Loucy (cell line): ENCODE data around the gene TRAF6.

Source experiments
- H2AFZ ChIP-seq: fragments of 200-600 bp; sonication (generic); 2 replicates; pipeline ENCODE4 v1.6.0; 2016; ENCODE audit warnings: antibody characterized with exemption, mild to moderate bottlenecking, low read length, moderate library complexity
- H3F3A ChIP-seq: fragments of 200-600 bp; 2 replicates; pipeline ENCODE4 v1.6.0; 2016; ENCODE audit warnings: antibody characterized with exemption, low read depth, mild to moderate bottlenecking
- H3K27me3 ChIP-seq: fragments of 200-600 bp; sonication (generic); 2 replicates; pipeline ENCODE4 v1.6.1; 2014; ENCODE audit warnings: low read length, mild to moderate bottlenecking; ENCODE audit not compliant: insufficient read depth, poor library complexity, severe bottlenecking
- H3K36me3 ChIP-seq: fragments of 200-600 bp; sonication (generic); 2 replicates; pipeline ENCODE4 v1.6.1; 2016; ENCODE audit warnings: low read length; ENCODE audit not compliant: insufficient read depth
- H3K4me1 ChIP-seq: fragments of 200-600 bp; sonication (generic); 2 replicates; pipeline ENCODE4 v1.5.1; 2014; ENCODE audit warnings: low read length, mild to moderate bottlenecking; ENCODE audit not compliant: insufficient read depth, poor library complexity, severe bottlenecking
- H3K4me2 ChIP-seq: fragments of 200-600 bp; sonication (generic); 2 replicates; pipeline ENCODE4 v1.6.0; 2014; ENCODE audit warnings: antibody characterized with exemption, low read length, low read depth, mild to moderate bottlenecking; ENCODE audit not compliant: poor library complexity, severe bottlenecking
- H3K4me3 ChIP-seq: fragments of 200-600 bp; sonication (generic); 2 replicates; pipeline ENCODE4 v1.5.1; 2014; ENCODE audit warnings: low read length, mild to moderate bottlenecking, mixed read lengths; ENCODE audit not compliant: poor library complexity, severe bottlenecking
- H3K79me2 ChIP-seq: fragments of 200-600 bp; sonication (generic); 2 replicates; pipeline ENCODE4 v1.6.1; 2014; ENCODE audit warnings: low read length; ENCODE audit not compliant: insufficient read depth
- H3K9ac ChIP-seq: fragments of 200-600 bp; sonication (generic); 2 replicates; pipeline ENCODE4 v1.6.0; 2014; ENCODE audit warnings: mild to moderate bottlenecking, low read depth, low read length, moderate library complexity; ENCODE audit not compliant: poor library complexity, severe bottlenecking
- H3K9me2 ChIP-seq: fragments of 200-600 bp; sonication (generic); replicated peaks from 2 replicates; pipeline ENCODE4 v1.6.1; 2016; ENCODE audit warnings: low read depth, low read length, mixed read lengths
- H3K9me3 ChIP-seq: fragments of 200-600 bp; sonication (generic); 2 replicates; pipeline ENCODE4 v1.6.1; 2014; ENCODE audit warnings: mild to moderate bottlenecking, antibody characterized with exemption, low read length, low read depth; ENCODE audit not compliant: insufficient read depth
- H4K20me1 ChIP-seq: fragments of 200-600 bp; sonication (generic); 2 replicates; pipeline ENCODE4 v1.6.0; 2014; ENCODE audit warnings: antibody characterized with exemption, low read length, mild to moderate bottlenecking; ENCODE audit not compliant: insufficient read depth, poor library complexity, severe bottlenecking
- CTCF ChIP-seq: fragments of 200-600 bp; sonication (generic); conservative IDR thresholded peaks from 2 replicates; pipeline ENCODE4 v1.5.1; 2014; ENCODE audit warnings: mild to moderate bottlenecking, antibody characterized with exemption, low read length
- EZH2phosphoT487 ChIP-seq: fragments of 200-600 bp; IDR thresholded peaks from 2 replicates; pipeline ENCODE4 v1.6.1; 2018; ENCODE audit warnings: antibody characterized with exemption, mild to moderate bottlenecking, moderate library complexity, borderline replicate concordance

TRAF6 gene

GRCh38 chr11:36458129-36458915 is 51.8 kb downstream of the TRAF6 start:
- Histone ChIP-seq H2AFZ (no peak overlapping the region), H3K9me2 (no peaks in the 10 kb centered on the region), H3F3A (peaks cover 9% of the 10 kb centered on the region; the same call in 1 of the 2 replicates), H3K27me3 (no peaks in the 10 kb centered on the region), H3K9me3 (no peaks in the 10 kb centered on the region), H4K20me1 (no peaks in the 10 kb centered on the region), H3K36me3 (peaks cover 89% of the 10 kb centered on the region), H3K4me1 (peaks cover 35% of the 10 kb centered on the region), H3K4me3 (no peak overlapping the region), H3K9ac (no peak overlapping the region), H3K79me2 (peaks cover 33% of the 10 kb centered on the region; the same call in 1 of the 2 replicates), H3K4me2 (no peak overlapping the region)
- TF ChIP-seq CTCF (0 out of 2 replicates have a peak, but pooled peaks have one; percentile 28), EZH2phosphoT487 (no peak)

GRCh38 chr11:36456156-36456555 is 53.9 kb downstream of the TRAF6 start:
- H3K4me1 ChIP-seq, result peaks cover 56% of the 10 kb centered on the region

GRCh38 chr11:36455658-36456111 is 54.4 kb downstream of the TRAF6 start:
- Histone ChIP-seq H3K4me1 (peaks cover 61% of the 10 kb centered on the region), H3K27me3 (no peaks in the 10 kb centered on the region), H3K79me2 (peaks cover 33% of the 10 kb centered on the region; the same call in 1 of the 2 replicates), H3K36me3 (peaks cover 80% of the 10 kb centered on the region), H3K9me2 (no peaks in the 10 kb centered on the region), H2AFZ (no peak overlapping the region), H3F3A (peaks cover 27% of the 10 kb centered on the region), H3K4me3 (no peak overlapping the region), H3K9ac (peak overlapping the region; percentile 79), H3K4me2 (peak overlapping the region; percentile 29), H4K20me1 (no peaks in the 10 kb centered on the region), H3K9me3 (no peaks in the 10 kb centered on the region)
- TF ChIP-seq CTCF (no peak), EZH2phosphoT487 (no peak)

More at GRCh38 chr11:36456156-36456555, 53.9 kb downstream of the TRAF6 start:
- H3K9me3 ChIP-seq, result no peaks in the 10 kb centered on the region
- H3F3A ChIP-seq, result peaks cover 26% of the 10 kb centered on the region
- H3K4me2 ChIP-seq, result peak overlapping the region; percentile 29
- peak overlapping the region; percentile 79 for H3K9ac ChIP-seq
- TF ChIP-seq CTCF (no peak), EZH2phosphoT487 (no peak)
- H2AFZ ChIP-seq, result no peak overlapping the region
- peaks cover 80% of the 10 kb centered on the region for H3K36me3 ChIP-seq
- H3K27me3 ChIP-seq, result no peaks in the 10 kb centered on the region
- no peaks in the 10 kb centered on the region for H4K20me1 ChIP-seq
- no peaks in the 10 kb centered on the region for H3K9me2 ChIP-seq
- no peak overlapping the region for H3K4me3 ChIP-seq
- peaks cover 33% of the 10 kb centered on the region; the same call in 1 of the 2 replicates for H3K79me2 ChIP-seq
